GM23338 (cell line): ENCODE data around the gene FAM241B. TPM values are rescaled to one million over a fixed set of nuclear protein-coding genes. Genes with fewer than 3 reads are reported as not detected.

Source experiments
- ATAC-seq: fragments of 200-7000 bp; cut with Tn5 transposase; 3 replicates; pipeline ENCODE4 v1.9.1; 2020
- DNase-seq: peaks from one replicate; pipeline ENCODE4 v3.0.0-alpha.2; 2015; ENCODE audit warnings: low spot score
- H2AFZ ChIP-seq: fragments of 200-600 bp; sonication (generic); 2 replicates; pipeline ENCODE4 v1.8.0; 2016; ENCODE audit warnings: antibody characterized with exemption, mild to moderate bottlenecking, moderate library complexity
- H3F3A ChIP-seq: fragments of 200-600 bp; sonication (generic); replicated peaks from 2 replicates; pipeline ENCODE4 v1.8.0; 2017; ENCODE audit warnings: antibody characterized with exemption, mixed run types, low read depth
- H3K27ac ChIP-seq: fragments of 200-600 bp; sonication (generic); 2 replicates; pipeline ENCODE4 v1.6.1; 2016; ENCODE audit warnings: low read depth
- H3K27me3 ChIP-seq: fragments of 200-600 bp; sonication (generic); 2 replicates; pipeline ENCODE4 v1.8.0; 2016; ENCODE audit warnings: mild to moderate bottlenecking, mixed run types, moderate library complexity; ENCODE audit not compliant: insufficient read depth
- H3K36me3 ChIP-seq: fragments of 200-600 bp; sonication (generic); 2 replicates; pipeline ENCODE4 v1.8.0; 2016; ENCODE audit warnings: mild to moderate bottlenecking; ENCODE audit not compliant: insufficient read depth
- H3K4me1 ChIP-seq: fragments of 200-600 bp; sonication (generic); 2 replicates; pipeline ENCODE4 v1.8.0; 2016; ENCODE audit warnings: mild to moderate bottlenecking, moderate library complexity; ENCODE audit not compliant: insufficient read depth
- H3K4me2 ChIP-seq: fragments of 200-600 bp; sonication (generic); 2 replicates; pipeline ENCODE4 v1.7.1; 2017; ENCODE audit warnings: mixed run types
- H3K4me3 ChIP-seq: fragments of 200-600 bp; sonication (generic); 2 replicates; pipeline ENCODE4 v1.6.1; 2016; ENCODE audit warnings: mixed run types
- H3K79me2 ChIP-seq: fragments of 200-600 bp; sonication (generic); replicated peaks from 2 replicates; pipeline ENCODE4 v1.8.0; 2017; ENCODE audit warnings: mild to moderate bottlenecking; ENCODE audit not compliant: insufficient read depth
- H3K9me2 ChIP-seq: fragments of 200-600 bp; sonication (generic); 2 replicates; pipeline ENCODE4 v1.8.0; 2017; ENCODE audit not compliant: insufficient read depth
- H4K20me1 ChIP-seq: fragments of 200-600 bp; sonication (generic); replicated peaks from 2 replicates; pipeline ENCODE4 v1.8.0; 2017; ENCODE audit warnings: mild to moderate bottlenecking; ENCODE audit not compliant: insufficient read depth
- H3K27ac Mint-ChIP-seq: 2 replicates; pipeline ENCODE4 v1.8.0; 2020; ENCODE audit warnings: inconsistent platforms, mild to moderate bottlenecking, moderate library complexity, mixed read lengths
- H3K27me3 Mint-ChIP-seq: 3 replicates; pipeline ENCODE4 v1.8.0; 2022; ENCODE audit warnings: low read depth, mild to moderate bottlenecking, moderate library complexity, mixed read lengths, inconsistent platforms; ENCODE audit not compliant: insufficient read depth, poor library complexity
- H3K36me3 Mint-ChIP-seq: 3 replicates; pipeline ENCODE4 v1.8.0; 2021; ENCODE audit warnings: low read depth, mild to moderate bottlenecking, inconsistent platforms, moderate library complexity, mixed read lengths
- H3K4me1 Mint-ChIP-seq: 3 replicates; pipeline ENCODE4 v1.8.0; 2020; ENCODE audit warnings: mild to moderate bottlenecking, inconsistent platforms, mixed read lengths
- H3K4me3 Mint-ChIP-seq: 3 replicates; pipeline ENCODE4 v1.8.0; 2021; ENCODE audit warnings: moderate library complexity, mild to moderate bottlenecking, inconsistent platforms, mixed read lengths
- H3K9me3 Mint-ChIP-seq: 3 replicates; pipeline ENCODE4 v1.8.0; 2020; ENCODE audit warnings: moderate library complexity, mild to moderate bottlenecking, inconsistent platforms, mixed read lengths
- CREB1 ChIP-seq: fragments of 250-450 bp; sonication (Bioruptor Pico); IDR thresholded peaks from 2 replicates; pipeline ENCODE4 v1.5.0; 2020; ENCODE audit warnings: low read depth, mild to moderate bottlenecking, moderate library complexity
- CTCF ChIP-seq, 2 experiments: fragments of 200-600 bp in 1 of 2; sonication (generic) in 1 of 2; conservative IDR thresholded peaks; 2 replicates each; pipeline versions ENCODE4 v1.5.1 to v1.6.1; 2016 to 2017; ENCODE audit warnings: antibody characterized with exemption in 2 of 2, low read depth in 2 of 2, mild to moderate bottlenecking in 2 of 2, moderate library complexity in 1 of 2
- ETS1 ChIP-seq: IDR thresholded peaks from 2 replicates; pipeline ENCODE4 v1.6.1; 2016; ENCODE audit warnings: antibody characterized with exemption
- EZH2 ChIP-seq: fragments of 200-600 bp; sonication (generic); IDR thresholded peaks from one replicate; pipeline ENCODE4 v1.8.0; 2017; ENCODE audit warnings: antibody characterized with exemption, mild to moderate bottlenecking, low read depth; ENCODE audit not compliant: unreplicated experiment
- EZH2phosphoT487 ChIP-seq: fragments of 200-600 bp; sonication (generic); IDR thresholded peaks from one replicate; pipeline ENCODE4 v1.8.1; 2018; ENCODE audit warnings: antibody characterized with exemption; ENCODE audit not compliant: unreplicated experiment
- JUNB ChIP-seq: IDR thresholded peaks from one replicate; pipeline ENCODE4 v1.6.1; 2016; ENCODE audit warnings: antibody characterized with exemption; ENCODE audit not compliant: unreplicated experiment
- NANOG ChIP-seq: IDR thresholded peaks from 2 replicates; pipeline ENCODE4 v1.6.1; 2016; ENCODE audit warnings: antibody characterized with exemption, borderline replicate concordance
- POLR2AphosphoS5 ChIP-seq: IDR thresholded peaks from 2 replicates; pipeline ENCODE4 v1.6.1; 2016; ENCODE audit warnings: antibody characterized with exemption, low read depth
- REST ChIP-seq: IDR thresholded peaks from one replicate; pipeline ENCODE4 v1.6.1; 2018; ENCODE audit warnings: antibody characterized with exemption; ENCODE audit not compliant: unreplicated experiment
- STAT1 ChIP-seq: IDR thresholded peaks from one replicate; pipeline ENCODE4 v1.6.1; 2016; ENCODE audit warnings: antibody characterized with exemption; ENCODE audit not compliant: unreplicated experiment
- ZNF114 ChIP-seq: fragments of 250-450 bp; sonication (Bioruptor Pico); IDR thresholded peaks from 2 replicates; pipeline ENCODE4 v1.5.0; 2020; ENCODE audit warnings: mild to moderate bottlenecking, moderate library complexity
- ZNF331 ChIP-seq: fragments of 250-450 bp; sonication (Bioruptor Pico); IDR thresholded peaks from 2 replicates; pipeline ENCODE4 v1.5.0; 2020; ENCODE audit warnings: low read depth, mild to moderate bottlenecking, moderate library complexity
- ZNF462 ChIP-seq: fragments of 250-450 bp; sonication (Bioruptor Pico); IDR thresholded peaks from 2 replicates; pipeline ENCODE4 v1.5.0; 2020; ENCODE audit warnings: mild to moderate bottlenecking, moderate library complexity
- polyA plus RNA-seq: library from polyadenylated mRNA; unstranded; fragments of >200 nt; fragmentation: Nextera tagmentation; extraction: Ambion mirVana; gene quantifications from 2 replicates; pipeline ENCODE4 v1.2.1, GENCODE V29; 2016
- total RNA-seq: library from RNA; depleted of rRNA; stranded (reverse); fragments of >200 nt; shearing (Covaris generic); gene quantifications from 2 replicates; pipeline ENCODE4 v1.2.3, GENCODE V29; 2014

FAM241B gene
- total and polyA plus RNA-seq, 2 experiments from 2014 or later: 6.7 to 28.3 TPM

- Histone ChIP-seq H2AFZ (no peak overlapping the region), H3K4me3 (no peak overlapping the region), H3K27ac (no peak overlapping the region), H3K79me2 (no peaks in the 10 kb centered on the region), H3K4me2 (no peak overlapping the region), H3K27me3 (no peaks in the 10 kb centered on the region), H3K9me2 (no peaks in the 10 kb centered on the region), H3K36me3 (no peaks in the 10 kb centered on the region), H4K20me1 (no peaks in the 10 kb centered on the region), H3K4me1 (peaks cover 5% of the 10 kb centered on the region), H3F3A (no peaks in the 10 kb centered on the region)
- DNase-seq (no peak), ATAC-seq (no peak)
- Mint-ChIP-seq H3K27ac (no peak overlapping the region), H3K27me3 (peaks cover 12% of the 10 kb centered on the region), H3K4me3 (no peak overlapping the region), H3K9me3 (peaks cover 5% of the 10 kb centered on the region), H3K4me1 (peaks cover 29% of the 10 kb centered on the region), H3K36me3 (no peaks in the 10 kb centered on the region)
- TF ChIP-seq CTCF (conservative IDR thresholded peaks at IDR 0.05; ENCODE audit: low read depth in 2 of 2) (no peak), REST (no peak), JUNB (no peak), ETS1 (no peak), CREB1 (CRISPR knock-in tag) (no peak), ZNF114 (CRISPR knock-in tag) (no peak), POLR2AphosphoS5 (no peak), EZH2phosphoT487 (no peak), ZNF462 (CRISPR knock-in tag) (no peak), STAT1 (no peak), ZNF331 (CRISPR knock-in tag) (no peak), NANOG (no peak), EZH2 (no peak)
These were observed 18.4 kb downstream of the FAM241B start for GRCh38 chr10:69648461-69648860.
